Prostate gland (tissue), 2 donors: Measurements from ENCODE around the gene NCAM2.

Experiments
- CTCF ChIP-seq, 4 experiments: fragments of 200-600 bp in 2 of 4; fragments of 450-650 bp in 2 of 4; sonication (generic) in 2 of 4; IDR thresholded peaks; 1 replicate in 3 of 4; 2 replicates in 1 of 4; pipeline ENCODE4 v1.5.1; 2016 to 2019; ENCODE audit warnings: antibody characterized with exemption in 4 of 4, mild to moderate bottlenecking in 2 of 4, moderate library complexity in 2 of 4
- POLR2A ChIP-seq: fragments of 450-650 bp; IDR thresholded peaks from one replicate; pipeline ENCODE4 v1.6.1; 2016; ENCODE audit warnings: antibody characterized with exemption, mild to moderate bottlenecking
- POLR2AphosphoS5 ChIP-seq: sonication (generic); formaldehyde crosslinking; IDR thresholded peaks from one replicate; pipeline ENCODE4 v1.6.1; 2017; ENCODE audit warnings: antibody characterized with exemption

GRCh38 chr21:21199342-21200102, 201.3 kb downstream of the NCAM2 start:
- TF ChIP-seq CTCF (IDR thresholded peaks at IDR 0.05) (no peak), POLR2AphosphoS5 (no peak), POLR2A (no peak)
